PC-9 (cell line): ENCODE measurements around the gene HNRNPH3.

ENCODE experiments used
- EZH2 ChIP-seq: fragments of 200-600 bp; sonication (generic); IDR thresholded peaks from 2 replicates; pipeline ENCODE4 v1.8.0; 2017; ENCODE audit warnings: antibody characterized with exemption, low read depth
- TF ChIP-seq, protein P1 (sequence below): fragments of 200-600 bp; sonication (generic); conservative IDR thresholded peaks from 2 replicates; pipeline ENCODE4 v1.6.1; 2017; ENCODE audit warnings: mixed run types, antibody characterized with exemption, mild to moderate bottlenecking, moderate library complexity

DNA sequence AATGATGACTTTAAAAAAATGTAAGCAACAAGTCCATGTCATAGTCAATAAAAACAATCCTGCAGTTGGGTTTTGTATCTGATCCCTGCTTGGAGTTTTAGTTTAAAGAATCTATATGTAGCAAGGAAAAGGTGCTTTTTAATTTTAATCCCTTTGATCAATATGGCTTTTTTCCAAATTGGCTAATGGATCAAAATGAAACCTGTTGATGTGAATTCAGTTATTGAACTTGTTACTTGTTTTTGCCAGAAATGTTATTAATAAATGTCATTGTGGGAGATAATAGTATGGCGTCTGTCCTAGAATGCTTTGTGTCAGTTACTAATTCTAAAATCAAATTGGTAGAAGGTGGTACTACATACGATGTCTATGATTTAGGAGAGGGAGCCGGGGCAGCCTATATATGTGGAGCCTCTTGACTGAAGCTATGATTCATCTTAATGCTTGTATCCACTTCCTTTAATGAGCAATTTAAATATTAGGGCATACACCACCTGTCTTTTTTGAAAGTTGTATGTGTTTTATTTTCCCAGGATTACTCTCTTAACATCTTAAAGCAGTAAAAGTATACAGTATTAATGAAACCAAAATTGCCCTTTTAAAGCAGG lies 11.1 kb downstream of the HNRNPH3 start:
- TF ChIP-seq, protein P1, sequence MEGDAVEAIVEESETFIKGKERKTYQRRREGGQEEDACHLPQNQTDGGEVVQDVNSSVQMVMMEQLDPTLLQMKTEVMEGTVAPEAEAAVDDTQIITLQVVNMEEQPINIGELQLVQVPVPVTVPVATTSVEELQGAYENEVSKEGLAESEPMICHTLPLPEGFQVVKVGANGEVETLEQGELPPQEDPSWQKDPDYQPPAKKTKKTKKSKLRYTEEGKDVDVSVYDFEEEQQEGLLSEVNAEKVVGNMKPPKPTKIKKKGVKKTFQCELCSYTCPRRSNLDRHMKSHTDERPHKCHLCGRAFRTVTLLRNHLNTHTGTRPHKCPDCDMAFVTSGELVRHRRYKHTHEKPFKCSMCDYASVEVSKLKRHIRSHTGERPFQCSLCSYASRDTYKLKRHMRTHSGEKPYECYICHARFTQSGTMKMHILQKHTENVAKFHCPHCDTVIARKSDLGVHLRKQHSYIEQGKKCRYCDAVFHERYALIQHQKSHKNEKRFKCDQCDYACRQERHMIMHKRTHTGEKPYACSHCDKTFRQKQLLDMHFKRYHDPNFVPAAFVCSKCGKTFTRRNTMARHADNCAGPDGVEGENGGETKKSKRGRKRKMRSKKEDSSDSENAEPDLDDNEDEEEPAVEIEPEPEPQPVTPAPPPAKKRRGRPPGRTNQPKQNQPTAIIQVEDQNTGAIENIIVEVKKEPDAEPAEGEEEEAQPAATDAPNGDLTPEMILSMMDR: no peak
- TF ChIP-seq EZH2: no peak
